OCI-LY1 (cell line): Measurements from ENCODE around the gene SS18L1.

Source experiments
- CTCF ChIP-seq: fragments of 200-600 bp; sonication (generic), shearing (Covaris generic); IDR thresholded peaks from 2 replicates; pipeline ENCODE4 v1.5.1; 2017; ENCODE audit warnings: mild to moderate bottlenecking, antibody characterized with exemption, low read length, moderate library complexity, mixed read lengths
- EZH2 ChIP-seq: fragments of 200-600 bp; sonication (generic), shearing (Covaris generic); IDR thresholded peaks from 2 replicates; pipeline ENCODE4 v1.8.0; 2017; ENCODE audit warnings: borderline replicate concordance, mixed run types, mild to moderate bottlenecking, antibody characterized with exemption, low read length, moderate library complexity, mixed read lengths

GRCh38 chr20:62137092-62137384 lies 6.5 kb upstream of the SS18L1 start:
- TF ChIP-seq CTCF (no peak; the same call in 1 of the 2 replicates), EZH2 (no peak)
